ENCODE data around the gene IRF2BP1.

The IRF2BP1 gene

DNA sequence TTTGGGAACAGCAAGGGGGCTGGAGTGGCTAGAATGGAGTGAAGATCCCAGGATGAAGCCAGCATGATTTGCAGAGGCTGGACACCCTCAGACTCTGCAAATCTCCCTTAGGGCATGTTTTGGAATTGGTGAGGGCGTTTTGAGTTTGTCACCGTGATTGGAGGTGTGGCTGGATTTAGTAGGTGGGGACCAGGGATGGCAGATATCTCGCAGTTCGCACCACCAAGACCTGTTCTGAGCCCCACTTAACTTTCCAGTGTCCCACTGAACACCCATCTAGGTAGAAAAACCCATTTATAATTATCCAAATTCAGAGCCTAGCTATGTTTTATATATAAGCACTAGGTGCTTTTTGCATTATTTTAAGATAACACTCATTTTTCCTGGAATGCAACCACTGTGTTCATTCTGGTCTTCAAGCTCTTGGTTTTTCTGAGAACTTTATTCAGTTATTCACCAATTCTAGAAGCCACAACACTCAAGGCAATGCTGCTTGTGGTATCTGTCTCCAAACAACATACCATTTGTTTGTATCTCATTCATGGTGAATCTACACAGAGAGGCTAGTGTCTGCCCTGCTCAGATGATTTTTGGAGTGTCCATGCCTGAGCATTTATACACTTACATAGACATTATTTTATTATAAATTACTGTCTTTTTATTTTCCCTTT lies 31.6 kb upstream of the IRF2BP1 start:
- no peak overlapping the region for H3K4me3 ChIP-seq (ENCODE audit: low read length)
- TF ChIP-seq, protein P1, sequence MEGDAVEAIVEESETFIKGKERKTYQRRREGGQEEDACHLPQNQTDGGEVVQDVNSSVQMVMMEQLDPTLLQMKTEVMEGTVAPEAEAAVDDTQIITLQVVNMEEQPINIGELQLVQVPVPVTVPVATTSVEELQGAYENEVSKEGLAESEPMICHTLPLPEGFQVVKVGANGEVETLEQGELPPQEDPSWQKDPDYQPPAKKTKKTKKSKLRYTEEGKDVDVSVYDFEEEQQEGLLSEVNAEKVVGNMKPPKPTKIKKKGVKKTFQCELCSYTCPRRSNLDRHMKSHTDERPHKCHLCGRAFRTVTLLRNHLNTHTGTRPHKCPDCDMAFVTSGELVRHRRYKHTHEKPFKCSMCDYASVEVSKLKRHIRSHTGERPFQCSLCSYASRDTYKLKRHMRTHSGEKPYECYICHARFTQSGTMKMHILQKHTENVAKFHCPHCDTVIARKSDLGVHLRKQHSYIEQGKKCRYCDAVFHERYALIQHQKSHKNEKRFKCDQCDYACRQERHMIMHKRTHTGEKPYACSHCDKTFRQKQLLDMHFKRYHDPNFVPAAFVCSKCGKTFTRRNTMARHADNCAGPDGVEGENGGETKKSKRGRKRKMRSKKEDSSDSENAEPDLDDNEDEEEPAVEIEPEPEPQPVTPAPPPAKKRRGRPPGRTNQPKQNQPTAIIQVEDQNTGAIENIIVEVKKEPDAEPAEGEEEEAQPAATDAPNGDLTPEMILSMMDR (conservative IDR thresholded peaks at IDR 0.05; ENCODE audit: low read length), result no peak
- no peak for DNase-seq (ENCODE audit: low read depth)

DNA sequence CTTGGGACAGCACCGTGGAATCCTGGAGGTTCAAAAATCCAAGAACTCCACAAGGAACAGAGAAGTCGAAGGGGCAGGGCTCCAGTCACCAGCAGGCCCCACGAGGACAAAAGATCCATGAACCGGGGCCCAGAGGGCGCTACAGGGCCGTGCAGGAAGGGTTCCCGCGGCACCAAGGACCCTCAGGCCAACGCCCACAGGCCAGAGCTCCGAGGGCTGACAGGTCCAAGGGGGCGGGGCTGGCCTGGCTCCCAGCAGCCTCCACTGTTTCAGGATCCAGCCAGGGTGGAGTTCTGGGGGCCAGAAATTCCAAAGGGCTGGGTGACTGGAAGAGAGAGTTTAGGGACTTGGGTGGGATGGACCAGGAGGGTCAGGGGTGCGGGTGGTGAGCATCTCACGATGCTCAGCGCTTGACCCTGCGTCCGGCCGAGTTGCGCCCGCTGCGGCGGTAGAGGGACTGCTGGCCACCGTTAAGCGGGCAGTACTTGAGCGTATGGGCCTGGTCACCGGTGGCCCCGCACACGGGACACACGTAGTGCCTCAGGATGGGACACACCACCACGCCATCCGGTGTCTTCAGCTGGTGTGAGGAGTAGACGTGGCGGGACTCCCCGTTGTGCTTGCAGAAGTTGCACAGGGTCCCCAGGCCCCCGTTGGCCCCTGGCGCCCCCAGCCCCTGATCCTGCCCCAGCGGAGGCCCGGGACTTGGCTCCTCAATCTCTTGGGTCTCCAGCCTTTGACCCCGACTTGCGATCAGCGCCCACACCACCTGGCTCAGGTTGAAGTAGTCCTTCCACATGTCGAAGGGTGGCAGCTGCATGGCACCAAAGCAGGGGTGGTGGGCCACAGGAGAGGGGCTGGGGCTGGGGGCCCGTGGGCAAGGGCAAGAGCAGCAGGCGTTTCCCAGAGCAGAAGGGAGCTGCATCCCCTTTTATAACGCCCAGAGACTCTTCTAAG lies 28.2 kb upstream of the IRF2BP1 start, which contains the start of gene NANOS2:
Gene NANOS2, minus strand, starts transcription at position 905 of the 957 bp plus-strand sequence. Its CDS starts 85 bp downstream, at position 820.
- no peak for DNase-seq (ENCODE audit: low read depth)
- TF ChIP-seq, protein P1 (conservative IDR thresholded peaks at IDR 0.05; ENCODE audit: low read length), result no peak
- H3K4me3 ChIP-seq (ENCODE audit: low read length), result no peak within 1 kb of the TSS

DNA sequence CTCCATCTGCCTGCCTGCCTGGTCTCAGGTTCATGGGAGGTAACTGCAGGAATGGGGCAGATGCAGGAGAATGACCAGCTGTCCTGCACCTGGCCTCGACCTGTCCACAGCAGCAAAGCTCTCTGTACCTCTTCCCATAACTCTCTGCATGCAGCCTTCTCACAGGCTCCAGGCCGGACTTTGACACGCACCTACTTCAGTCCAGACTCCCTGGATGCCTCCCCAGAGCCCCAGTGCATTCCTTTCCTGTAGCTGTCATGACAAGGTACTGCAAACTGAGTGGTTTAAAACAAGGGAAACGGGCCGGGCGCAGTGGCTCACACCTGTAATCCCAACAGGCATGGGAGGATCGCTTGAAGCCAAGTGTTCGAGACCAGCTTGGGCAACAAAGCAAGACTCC lies 25.4 kb upstream of the IRF2BP1 start:
- DNase-seq (ENCODE audit: low read depth), result no peak
- TF ChIP-seq, protein P1 (conservative IDR thresholded peaks at IDR 0.05; ENCODE audit: low read length), result no peak
- no peak overlapping the region for H3K4me3 ChIP-seq (ENCODE audit: low read length)

DNA sequence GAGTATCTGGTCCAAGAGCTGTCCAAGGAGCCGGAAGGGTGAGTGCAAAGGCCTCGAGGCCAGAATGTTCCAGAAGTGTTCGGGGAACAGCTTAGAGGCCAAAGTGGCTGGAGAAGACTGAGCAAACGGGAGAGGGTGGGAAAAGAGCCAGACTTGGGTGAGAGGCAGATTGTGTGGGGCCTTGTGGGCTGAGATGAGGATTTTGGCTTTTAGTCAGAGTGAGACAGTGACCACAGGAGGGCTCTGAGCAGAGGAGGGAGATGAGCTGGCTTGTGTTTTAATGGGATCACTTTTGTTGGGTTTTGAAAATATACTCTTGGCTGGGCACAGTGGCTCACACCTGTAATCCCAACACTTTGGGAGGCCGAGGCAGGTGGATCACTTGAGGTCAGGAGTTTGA lies 23.0 kb upstream of the IRF2BP1 start:
- H3K4me3 ChIP-seq (ENCODE audit: low read length), result no peak overlapping the region
- TF ChIP-seq, protein P1 (conservative IDR thresholded peaks at IDR 0.05; ENCODE audit: low read length), result no peak
- DNase-seq (ENCODE audit: low read depth), result no peak

DNA sequence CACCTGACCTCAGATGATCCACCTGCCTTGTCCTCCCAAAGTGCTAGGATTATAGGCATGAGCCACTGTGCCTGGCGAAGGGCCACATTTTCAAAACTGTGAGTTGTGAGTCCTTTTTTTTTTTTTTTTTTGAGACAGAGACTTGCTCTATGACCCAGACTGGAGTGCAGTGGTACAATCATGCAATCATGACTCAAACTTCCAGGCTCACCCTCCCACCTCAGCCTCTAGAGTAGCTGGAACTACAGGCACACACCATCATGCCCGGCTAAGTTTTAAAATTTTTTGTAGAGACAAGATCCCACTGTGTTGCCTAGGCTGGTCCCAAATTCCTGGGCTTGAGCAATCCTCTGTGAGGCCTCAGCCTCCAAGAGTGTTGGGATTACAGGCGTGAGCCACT lies 20.3 kb upstream of the IRF2BP1 start:
- TF ChIP-seq, protein P1 (conservative IDR thresholded peaks at IDR 0.05; ENCODE audit: low read length), result no peak
- no peak overlapping the region for H3K4me3 ChIP-seq (ENCODE audit: low read length)
- DNase-seq (ENCODE audit: low read depth), result no peak

DNA sequence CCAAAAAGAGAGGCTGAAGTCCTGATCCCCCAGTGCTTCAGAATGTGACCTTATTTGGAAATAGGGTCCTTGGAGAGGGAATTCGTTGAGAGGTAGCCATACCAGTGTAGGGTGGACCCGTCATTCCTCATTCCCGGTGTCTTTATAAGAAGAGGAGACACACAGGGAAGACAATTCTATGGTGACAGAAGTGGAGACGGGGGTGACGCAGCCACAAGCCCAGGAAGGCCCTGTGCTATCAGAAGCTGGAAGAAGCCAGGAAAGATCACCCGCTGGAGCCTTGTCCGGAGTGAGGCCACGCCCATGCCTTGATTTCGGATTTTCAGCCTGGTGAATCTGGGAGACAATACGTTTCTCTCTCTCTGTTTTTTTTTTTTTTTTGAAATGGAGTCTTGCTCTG lies 19.1 kb upstream of the IRF2BP1 start:
- DNase-seq (ENCODE audit: low read depth), result no peak
- H3K4me3 ChIP-seq (ENCODE audit: low read length), result no peak overlapping the region
- TF ChIP-seq, protein P1 (conservative IDR thresholded peaks at IDR 0.05; ENCODE audit: low read length), result no peak
